ENCODE measurements around the gene TCEAL5. TPM values are rescaled to one million over a fixed set of nuclear protein-coding genes. Genes with fewer than 3 reads are reported as not detected.
A peak's percentile ranks its signal among the peaks of the same experiment; 100 is the strongest.

Gene TCEAL5
- total RNA-seq, 4 donors from 2014 or later = 0.38 TPM; not detected in 3

GRCh38 chrX:103304705-103305104 lies 28.2 kb upstream of the TCEAL5 start:
- intact Hi-C loops (cut with DNase I) = no loop called here
- no peaks in the 10 kb centered on the region for H3K4me1 ChIP-seq

DNA sequence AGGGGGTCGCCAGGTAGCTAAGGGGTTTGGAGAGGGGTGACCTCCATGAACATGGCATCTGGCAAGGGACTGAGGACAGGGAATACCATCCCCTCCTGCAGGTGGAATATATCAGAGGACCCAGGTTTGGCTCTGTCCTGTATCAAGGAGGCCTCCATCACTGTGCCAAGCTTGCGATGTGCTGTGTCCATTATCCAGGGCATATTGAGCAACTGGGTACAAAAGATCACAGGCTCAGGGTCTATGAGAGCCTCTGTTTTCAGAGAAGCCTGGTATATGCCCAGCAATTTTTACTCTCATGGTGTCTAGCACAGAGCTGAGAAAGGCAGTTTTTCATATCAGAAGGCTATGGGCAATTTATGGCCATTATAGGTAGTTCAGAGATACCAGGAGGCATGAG lies 16.6 kb upstream of the TCEAL5 start:
- H3K27me3 ChIP-seq = no peaks in the 10 kb centered on the region
- WGBS, 2 donors = 73% methylated on average over 1 of the region's 2 CpGs; no CpG with 5 or more reads in 1 of the 2 donors
- H3K4me1 ChIP-seq = no peaks in the 10 kb centered on the region
- no peaks in the 10 kb centered on the region for H3K9me3 ChIP-seq
- DNase-seq = no peak
- intact Hi-C loops (cut with DNase I) = no loop called here
- no peaks in the 10 kb centered on the region for H3K36me3 ChIP-seq
- TF ChIP-seq CTCF (IDR thresholded peaks at IDR 0.05) (no peak), POLR2A (IDR thresholded peaks at IDR 0.05) (no peak)
- no peak overlapping the region for H3K4me3 ChIP-seq
- H3K27ac ChIP-seq = no peak overlapping the region

More at GRCh38 chrX:103304705-103305104, 28.2 kb upstream of the TCEAL5 start:
- peaks cover 0 to 4% (median 0%) of the 10 kb centered on the region in 4 donors for H3K27me3 ChIP-seq
- TF ChIP-seq CTCF (IDR thresholded peaks at IDR 0.05) = no peak
- no peak for TF ChIP-seq POLR2A (IDR thresholded peaks at IDR 0.05)
- no peak for DNase-seq
- no peaks in the 10 kb centered on the region for H3K9me3 ChIP-seq
- H3K27ac ChIP-seq = no peak overlapping the region
- no peak overlapping the region for H3K4me3 ChIP-seq
- no peaks in the 10 kb centered on the region for H3K36me3 ChIP-seq

- 67 to 84% methylated on average over 1 of the region's 1 CpG for WGBS, 2 donors
- H3K4me1 ChIP-seq = no peaks in the 10 kb centered on the region
- H3K27ac ChIP-seq = no peak overlapping the region
- H3K9me3 ChIP-seq = peaks cover 0 to 5% (median 0%) of the 10 kb centered on the region in 3 donors
- peaks cover 0 to 18% (median 2%) of the 10 kb centered on the region in 4 donors for H3K27me3 ChIP-seq
- H3K36me3 ChIP-seq = no peaks in the 10 kb centered on the region
- H3K4me3 ChIP-seq = no peak overlapping the region
- TF ChIP-seq CTCF (IDR thresholded peaks at IDR 0.05) (no peak), POLR2A (IDR thresholded peaks at IDR 0.05) (no peak)
- no peak for DNase-seq
- intact Hi-C loops (cut with DNase I) = no loop called here
These were observed 3.1 kb upstream of the TCEAL5 start for GRCh38 chrX:103279624-103280023.

GRCh38 chrX:103275947-103276567 lies 493 bp downstream of the TCEAL5 start:
- no peak for DNase-seq
- Histone ChIP-seq H3K27ac (no peak overlapping the region), H3K36me3 (no peaks in the 10 kb centered on the region), H3K4me1 (no peaks in the 10 kb centered on the region), H3K27me3 (peaks cover 0 to 19% (median 2%) of the 10 kb centered on the region in 4 donors), H3K4me3 (peak overlapping the region in 2 of 4 donors; percentile 1 to 13), H3K9me3 (no peaks in the 10 kb centered on the region)
- intact Hi-C loops (cut with DNase I) = no loop called here
- TF ChIP-seq POLR2A (IDR thresholded peaks at IDR 0.05) (no peak), CTCF (IDR thresholded peaks at IDR 0.05) (no peak)
- 14 to 26% methylated on average over 10 to 12 of the region's 23 CpGs for WGBS, 2 donors

GRCh38 chrX:103274284-103274683 lies 2.3 kb downstream of the TCEAL5 start:
- no peak for TF ChIP-seq POLR2A (IDR thresholded peaks at IDR 0.05)
- TF ChIP-seq CTCF (IDR thresholded peaks at IDR 0.05) = no peak
- H3K4me3 ChIP-seq = no peak overlapping the region
- H3K9me3 ChIP-seq = no peaks in the 10 kb centered on the region
- 88 to 98% methylated on average over 4 of the region's 4 CpGs for WGBS, 2 donors
- DNase-seq = no peak
- no peak overlapping the region for H3K27ac ChIP-seq
- H3K27me3 ChIP-seq = peaks cover 0 to 19% (median 4%) of the 10 kb centered on the region in 4 donors
- no peaks in the 10 kb centered on the region for H3K36me3 ChIP-seq
- H3K4me1 ChIP-seq = no peaks in the 10 kb centered on the region
- intact Hi-C loops (cut with DNase I) = no loop called here
